HepG2 (cell line): ENCODE data around the gene KCNS1. TPM values are rescaled to one million over a fixed set of nuclear protein-coding genes. Genes with fewer than 3 reads are reported as not detected.

Experiments
- ATAC-seq: fragments of 200-7000 bp; cut with Tn5 transposase; 3 replicates; pipeline ENCODE4 v1.9.1; 2020; ENCODE audit warnings: mild to moderate bottlenecking, moderate library complexity
- BruUV-seq: library from RNA; stranded (reverse); fragments of 400-500 nt; replicated peaks from 2 replicates; lab custom pipeline; 2021; lab: Mats Ljungman, UMichigan
- CTCF ChIA-PET: fragments of 300-600 bp; formaldehyde crosslinking; extraction: SDS; loops from one replicate; lab custom pipeline; 2021; ENCODE audit warnings: low total read pairs, inconsistent platforms, low intra/inter-chr PET ratio; lab: Yijun Ruan, JAX
- POLR2A ChIA-PET: fragments of 350-600 bp; sonication (Branson Sonifier 250); formaldehyde crosslinking; loops from one replicate; lab custom pipeline; 2020; ENCODE audit warnings: antibody characterized with exemption, inconsistent platforms; lab: Yijun Ruan, JAX
- DNase-seq: peaks from one replicate; pipeline ENCODE4 v3.0.0-alpha.2; 2015; ENCODE audit warnings: low spot score
- FAIRE-seq: peaks from 3 replicates; lab custom pipeline; 2011; peaks lifted over from hg19 to GRCh38; lab: Jason Lieb, UNC
- H2AFZ ChIP-seq: one replicate; pipeline ENCODE4 v1.6.1; 2011; ENCODE audit warnings: low read length, inconsistent platforms
- H3K27ac ChIP-seq: fragments of 300-600 bp; 3 replicates; pipeline ENCODE4 v1.8.0; 2011; ENCODE audit warnings: mixed run types, mild to moderate bottlenecking, mixed read lengths, low read length, inconsistent platforms; ENCODE audit not compliant: insufficient read depth; ENCODE audit errors: extremely low read length
- H3K27me3 ChIP-seq, 2 experiments: fragments of 200-600 bp in 1 of 2; 2 replicates in 1 of 2; 3 replicates in 1 of 2; pipeline versions ENCODE4 v1.6.0 to v1.8.0; 2011; ENCODE audit warnings: low read length in 2 of 2, mild to moderate bottlenecking in 2 of 2, moderate library complexity in 2 of 2, inconsistent platforms in 1 of 2; ENCODE audit not compliant: insufficient read depth in 2 of 2, control insufficient read depth in 1 of 2
- H3K36me3 ChIP-seq, 2 experiments: fragments of 200-600 bp in 1 of 2; replicated peaks in 1 of 2; 2 replicates in 1 of 2; 3 replicates in 1 of 2; pipeline versions ENCODE4 v1.5.1 to v1.8.0; 2011; ENCODE audit warnings: low read length in 2 of 2, inconsistent platforms in 1 of 2; ENCODE audit not compliant: insufficient read depth in 2 of 2, control insufficient read depth in 1 of 2
- H3K4me1 ChIP-seq: 2 replicates; pipeline ENCODE4 v1.5.1; 2012; ENCODE audit warnings: low read length, inconsistent platforms; ENCODE audit not compliant: insufficient read depth
- H3K4me2 ChIP-seq: 2 replicates; pipeline ENCODE4 v1.6.0; 2011; ENCODE audit warnings: low read depth, low read length, inconsistent platforms
- H3K4me3 ChIP-seq, 3 experiments: fragments of 200-600 bp in 1 of 3; sonication (generic), shearing (Covaris generic) in 1 of 3; replicated peaks in 1 of 3; 2 replicates each; pipeline ENCODE4 v1.5.1; 2011 to 2016; ENCODE audit warnings: low read length in 3 of 3, inconsistent platforms in 2 of 3, low read depth in 2 of 3, mild to moderate bottlenecking in 2 of 3, control low read depth in 1 of 3, mixed read lengths in 1 of 3; ENCODE audit not compliant: insufficient read depth in 1 of 3
- H3K79me2 ChIP-seq: one replicate; pipeline ENCODE4 v1.6.1; 2011; ENCODE audit warnings: low read length, inconsistent platforms; ENCODE audit not compliant: insufficient read depth
- H3K9ac ChIP-seq: 2 replicates; pipeline ENCODE4 v1.6.0; 2011; ENCODE audit warnings: mild to moderate bottlenecking, low read depth, low read length, inconsistent platforms; ENCODE audit not compliant: insufficient read depth
- H3K9me3 ChIP-seq: 2 replicates; pipeline ENCODE4 v1.5.1; 2012; ENCODE audit warnings: mild to moderate bottlenecking, low read length
- H4K20me1 ChIP-seq: 2 replicates; pipeline ENCODE4 v1.6.0; 2011; ENCODE audit warnings: inconsistent platforms, mild to moderate bottlenecking, low read length, moderate library complexity; ENCODE audit not compliant: insufficient read depth
- DR1 ChIP-seq: sonication (generic); formaldehyde crosslinking; IDR thresholded peaks from 2 replicates; pipeline ENCODE4 v1.8.0; 2021; ENCODE audit warnings: mild to moderate bottlenecking, missing genetic modification reagents, inconsistent platforms
- ERF ChIP-seq: IDR thresholded peaks from 2 replicates; pipeline ENCODE4 v1.6.1; 2018; ENCODE audit warnings: missing biosample characterization, missing genetic modification reagents
- GATAD2A ChIP-seq: IDR thresholded peaks from 2 replicates; pipeline ENCODE4 v1.6.1; 2016
- HHEX ChIP-seq: IDR thresholded peaks from 2 replicates; pipeline ENCODE4 v1.6.1; 2016; ENCODE audit warnings: control low read depth
- HNF4A ChIP-seq: sonication (generic); formaldehyde crosslinking; IDR thresholded peaks from 2 replicates; pipeline ENCODE4 v1.4.0; 2020; ENCODE audit warnings: missing genetic modification reagents
- IRF2 ChIP-seq: IDR thresholded peaks from 2 replicates; pipeline ENCODE4 v1.6.1; 2018; ENCODE audit warnings: missing genetic modification reagents, missing compliant biosample characterization
- IRX3 ChIP-seq: sonication (generic); formaldehyde crosslinking; IDR thresholded peaks from 2 replicates; pipeline ENCODE4 v1.8.1; 2023; ENCODE audit warnings: mild to moderate bottlenecking, low read depth, missing genetic modification reagents, borderline replicate concordance
- KAT8 ChIP-seq: IDR thresholded peaks from 2 replicates; pipeline ENCODE4 v1.6.1; 2016; ENCODE audit warnings: missing genetic modification reagents, missing compliant biosample characterization
- KDM3A ChIP-seq: IDR thresholded peaks from 2 replicates; pipeline ENCODE4 v1.6.1; 2018; ENCODE audit warnings: low read depth, missing compliant biosample characterization
- LCORL ChIP-seq, 2 experiments: fragments of 450-650 bp in 1 of 2; sonication (generic) in 1 of 2; formaldehyde crosslinking in 1 of 2; IDR thresholded peaks; 2 replicates each; pipeline versions ENCODE4 v1.5.0 to v1.6.1; 2017 to 2020; ENCODE audit warnings: antibody characterized with exemption in 1 of 2, missing genetic modification reagents in 1 of 2
- MYNN ChIP-seq: sonication (generic); formaldehyde crosslinking; IDR thresholded peaks from 2 replicates; pipeline ENCODE4 v1.4.0; 2020; ENCODE audit warnings: mild to moderate bottlenecking, low read depth, missing genetic modification reagents
- NFKB2 ChIP-seq: sonication (generic); formaldehyde crosslinking; IDR thresholded peaks from 2 replicates; pipeline ENCODE4 v1.4.0; 2020; ENCODE audit warnings: missing genetic modification reagents, borderline replicate concordance
- POLR2AphosphoS2 ChIP-seq: IDR thresholded peaks from 2 replicates; pipeline ENCODE4 v1.6.1; 2011; ENCODE audit warnings: low read depth, low read length, improper control_type of control experiment
- POLR2G ChIP-seq: fragments of 200-400 bp; formaldehyde crosslinking; IDR thresholded peaks from 2 replicates; pipeline ENCODE4 v1.6.1; 2018; ENCODE audit warnings: mild to moderate bottlenecking, low read depth, low read length, moderate library complexity
- RXRB ChIP-seq: IDR thresholded peaks from 2 replicates; pipeline ENCODE4 v1.6.1; 2016; ENCODE audit warnings: borderline replicate concordance, missing genetic modification reagents, missing compliant biosample characterization
- SAFB2 ChIP-seq: sonication (generic); formaldehyde crosslinking; IDR thresholded peaks from 2 replicates; pipeline ENCODE4 v1.5.1; 2020; ENCODE audit warnings: missing genetic modification reagents, low read depth, mild to moderate bottlenecking, borderline replicate concordance
- TBP ChIP-seq: sonication (generic); formaldehyde crosslinking; IDR thresholded peaks from 2 replicates; pipeline ENCODE4 v1.5.0; 2020; ENCODE audit warnings: missing genetic modification reagents
- TEF ChIP-seq: sonication (generic); formaldehyde crosslinking; IDR thresholded peaks from 2 replicates; pipeline ENCODE4 v1.5.0; 2020; ENCODE audit warnings: missing genetic modification reagents
- XBP1 ChIP-seq: sonication (generic); formaldehyde crosslinking; IDR thresholded peaks from 2 replicates; pipeline ENCODE4 v1.5.0; 2020; ENCODE audit warnings: missing genetic modification reagents
- ZBTB10 ChIP-seq: sonication (generic); formaldehyde crosslinking; IDR thresholded peaks from 2 replicates; pipeline ENCODE4 v1.4.0; 2020; ENCODE audit warnings: missing genetic modification reagents, borderline replicate concordance
- ZNF160 ChIP-seq: sonication (generic); formaldehyde crosslinking; IDR thresholded peaks from 2 replicates; pipeline ENCODE4 v1.8.0; 2022; ENCODE audit warnings: mild to moderate bottlenecking, inconsistent platforms, missing genetic modification reagents
- ZNF230 ChIP-seq: sonication (generic); formaldehyde crosslinking; IDR thresholded peaks from 2 replicates; pipeline ENCODE4 v1.4.0; 2020; ENCODE audit warnings: mild to moderate bottlenecking, missing genetic modification reagents
- ZNF430 ChIP-seq: sonication (generic); formaldehyde crosslinking; IDR thresholded peaks from 2 replicates; pipeline ENCODE4 v1.9.0; 2021; ENCODE audit warnings: mild to moderate bottlenecking, missing genetic modification reagents
- ZNF451 ChIP-seq: sonication (generic); formaldehyde crosslinking; IDR thresholded peaks from 2 replicates; pipeline ENCODE4 v1.5.0; 2020; ENCODE audit warnings: mild to moderate bottlenecking, missing genetic modification reagents
- ZNF570 ChIP-seq: sonication (generic); formaldehyde crosslinking; IDR thresholded peaks from 2 replicates; pipeline ENCODE4 v1.4.0; 2020; ENCODE audit warnings: mild to moderate bottlenecking, missing genetic modification reagents, borderline replicate concordance
- ZNF629 ChIP-seq: sonication (generic); formaldehyde crosslinking; conservative IDR thresholded peaks from 2 replicates; pipeline ENCODE4 v1.5.0; 2020; ENCODE audit warnings: missing genetic modification reagents
- whole genome bisulfite sequencing: methylation state at CpG from one replicate; pipeline ENCODE4 v1.1.6; 2017; ENCODE audit warnings: low lambda C conversion rate; 5-methylcytosine and 5-hydroxymethylcytosine counted together
- in situ Hi-C: cut with HindIII; loops from 2 replicates; pipeline ENCODE4 v1.10.0; 2017; ENCODE audit warnings: low pct_unique_long_range_greater_than_20kb; ENCODE audit not compliant: extremely low pct_ligation_motif_present
- intact Hi-C: fragments of 100-400 bp; cut with micrococcal nuclease; formaldehyde crosslinking; loops from one replicate; pipeline ENCODE4 v1.10.0; 2022; ENCODE audit not compliant: unreplicated experiment
- polyA plus RNA-seq, 8 experiments: library from polyadenylated mRNA; depleted of rRNA in 3 of 8; stranded (reverse) in 7 of 8; unstranded in 1 of 8; fragments of >200 nt; fragmentation: Illumina TruSeq in 4 of 8; extraction: Trizol in 4 of 8; gene quantifications; 2 replicates each; pipeline versions ENCODE4 v1.2.1 to v1.2.3, GENCODE V29; 2011 to 2016; ENCODE audit warnings: low read depth in 4 of 8, missing spikeins in 1 of 8, mixed read lengths in 1 of 8; ENCODE audit not compliant: insufficient read depth in 1 of 8
- total RNA-seq, 5 experiments: library from RNA; depleted of rRNA; stranded (reverse); fragments of >200 nt; fragmentation: Illumina TruSeq; extraction: Trizol; gene quantifications; 2 replicates each; pipeline ENCODE4 v1.2.3, GENCODE V29; 2016; ENCODE audit warnings: low read depth in 1 of 5

KCNS1 gene
- total and polyA plus RNA-seq, 2 of the 13 experiments (the other 11 are each of a cell fraction or from before 2014, with no cell fraction given) = 0.03 TPM; not detected in 1

GRCh38 chr20:45077559-45077958 is 23.4 kb downstream of the KCNS1 start:
- no peaks in the 10 kb centered on the region for H3K27me3 ChIP-seq
- in situ Hi-C loops (no loop called here), intact Hi-C loops (no loop called here)
- no peak overlapping the region for H3K4me3 ChIP-seq
- no peaks in the 10 kb centered on the region for H3K79me2 ChIP-seq
- FAIRE-seq (peak; percentile 87), DNase-seq (peak; percentile 94), ATAC-seq (peak; percentile 83)
- 16% methylated on average over 3 of the region's 3 CpGs for WGBS
- H2AFZ ChIP-seq = no peak overlapping the region
- no TSS peak for BruUV-seq
- peaks cover 10 to 31% of the 10 kb centered on the region in 2 experiments for H3K36me3 ChIP-seq
- H4K20me1 ChIP-seq = no peaks in the 10 kb centered on the region
- H3K4me1 ChIP-seq = peaks cover 38% of the 10 kb centered on the region
- peaks cover 3% of the 10 kb centered on the region for H3K9me3 ChIP-seq
- ChIA-PET CTCF (no interaction called here), POLR2A (interaction anchor here (1.0 to 1.3 kb wide), 4 partner anchors 33 to 193 kb away, joined by 3 to 5 read pairs (median 4); partner anchors contain the start of genes PABPC1L, TOMM34 and YWHAB)
- H3K9ac ChIP-seq = no peak overlapping the region
- peak overlapping the region; percentile 67 for H3K27ac ChIP-seq
- peak overlapping the region; percentile 13 for H3K4me2 ChIP-seq
- TF ChIP-seq RXRB (CRISPR knock-in tag) (peak; percentile 87), HNF4A (peak; percentile 95), LCORL (IDR thresholded peaks at IDR 0.05) (no peak), LCORL (CRISPR knock-in tag; IDR thresholded peaks at IDR 0.05) (peak; percentile 87), ZNF160 (CRISPR knock-in tag) (no peak), TBP (no peak), ERF (CRISPR knock-in tag) (peak; percentile 26; the same call in 1 of the 2 replicates), ZNF430 (CRISPR knock-in tag) (no peak), TEF (CRISPR knock-in tag) (no peak), SAFB2 (CRISPR knock-in tag) (no peak), ZNF629 (peak; percentile 87), POLR2AphosphoS2 (no peak), IRF2 (peak; percentile 71; the same call in 1 of the 2 replicates), ZNF570 (CRISPR knock-in tag) (no peak), IRX3 (no peak), KAT8 (peak; percentile 37; the same call in 1 of the 2 replicates), MYNN (CRISPR knock-in tag) (no peak), XBP1 (no peak), HHEX (CRISPR knock-in tag) (peak; percentile 43; the same call in 1 of the 2 replicates), ZNF451 (no peak), ZNF230 (CRISPR knock-in tag) (peak; percentile 79; the same call in 1 of the 2 replicates), NFKB2 (CRISPR knock-in tag) (no peak), ZBTB10 (CRISPR knock-in tag) (no peak), GATAD2A (CRISPR knock-in tag) (peak; percentile 86), KDM3A (peak; percentile 70; the same call in 1 of the 2 replicates), POLR2G (no peak), DR1 (CRISPR knock-in tag) (no peak)
